Ectodermal cell (in vitro differentiated cells): Measurements from ENCODE around the gene SYTL1.
A peak's percentile ranks its signal among the peaks of the same experiment; 100 is the strongest.

Source experiments
- H3K27ac ChIP-seq: 2 replicates; pipeline ENCODE4 v1.7.0; 2013; ENCODE audit warnings: mild to moderate bottlenecking, low read depth, low read length; ENCODE audit not compliant: insufficient read depth, poor library complexity, severe bottlenecking
- H3K27me3 ChIP-seq: 2 replicates; pipeline ENCODE4 v1.7.0; 2013; ENCODE audit warnings: mild to moderate bottlenecking, low read length; ENCODE audit not compliant: insufficient read depth, control insufficient read depth, poor library complexity, severe bottlenecking
- H3K36me3 ChIP-seq: one replicate; pipeline ENCODE4 v1.7.0; 2013; ENCODE audit warnings: low read length; ENCODE audit not compliant: control insufficient read depth, insufficient read depth
- H3K4me1 ChIP-seq: one replicate; pipeline ENCODE4 v1.7.0; 2013; ENCODE audit warnings: low read length; ENCODE audit not compliant: control insufficient read depth, insufficient read depth
- H3K4me3 ChIP-seq: 2 replicates; pipeline ENCODE4 v1.7.0; 2013; ENCODE audit warnings: low read depth, low read length, control low read depth; ENCODE audit not compliant: insufficient read depth
- H3K9me3 ChIP-seq: 2 replicates; pipeline ENCODE4 v1.7.0; 2013; ENCODE audit warnings: mild to moderate bottlenecking, low read length, moderate library complexity; ENCODE audit not compliant: control insufficient read depth
- WGBS, 2 experiments: methylation state at CpG; one replicate each; pipeline ENCODE4 v1.1.7; 2013; ENCODE audit warnings: missing lambda C conversion rate in 2 of 2; 5-methylcytosine and 5-hydroxymethylcytosine counted together

SYTL1 gene

DNA sequence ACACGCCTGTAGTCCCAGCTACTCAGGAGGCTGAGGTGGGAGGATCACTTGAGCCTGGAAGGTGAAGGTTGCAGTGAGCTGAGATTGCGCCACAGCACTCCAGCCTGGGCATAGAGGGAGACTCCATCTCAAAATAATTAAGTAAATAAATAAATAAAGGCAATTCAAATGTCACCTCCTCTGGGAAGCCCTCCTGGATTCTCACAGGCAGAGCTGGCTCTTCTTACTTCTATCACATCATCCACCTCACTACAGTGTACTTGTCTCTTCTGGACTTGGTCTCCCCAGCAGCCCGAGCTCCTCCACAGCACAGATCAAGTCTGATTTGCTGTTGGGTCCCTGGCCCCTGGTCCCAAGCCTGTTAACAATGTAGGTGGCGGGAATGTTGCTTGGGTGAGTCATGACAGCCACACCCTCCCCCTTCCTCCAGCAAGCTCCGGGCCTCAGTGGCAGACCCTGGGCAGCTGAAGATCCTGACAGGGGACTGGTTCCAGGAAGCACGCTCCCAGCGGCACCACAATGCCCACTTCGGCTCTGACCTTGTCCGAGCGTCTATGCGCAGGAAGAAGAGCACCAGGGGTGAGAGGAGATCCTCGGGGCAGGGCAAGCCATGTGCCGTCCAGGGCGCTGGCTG, 5.3 kb downstream of the SYTL1 start:
- Histone ChIP-seq H3K4me3 (no peak overlapping the region), H3K27me3 (peaks cover 16% of the 10 kb centered on the region), H3K9me3 (no peaks in the 10 kb centered on the region), H3K4me1 (peaks cover 23% of the 10 kb centered on the region), H3K36me3 (peaks cover 3% of the 10 kb centered on the region), H3K27ac (no peak overlapping the region)
- 93 to 95% methylated on average over 14 of the region's 14 CpGs for WGBS, 2 experiments

GRCh38 chr1:27348861-27349783, 7.3 kb downstream of the SYTL1 start:
- Histone ChIP-seq H3K9me3 (no peaks in the 10 kb centered on the region), H3K27ac (no peak overlapping the region), H3K36me3 (peaks cover 3% of the 10 kb centered on the region), H3K4me1 (peaks cover 6% of the 10 kb centered on the region), H3K4me3 (peak overlapping the region; percentile 54), H3K27me3 (peaks cover 16% of the 10 kb centered on the region)
- 10 to 11% methylated on average over 51 of the region's 51 CpGs for WGBS, 2 experiments

DNA sequence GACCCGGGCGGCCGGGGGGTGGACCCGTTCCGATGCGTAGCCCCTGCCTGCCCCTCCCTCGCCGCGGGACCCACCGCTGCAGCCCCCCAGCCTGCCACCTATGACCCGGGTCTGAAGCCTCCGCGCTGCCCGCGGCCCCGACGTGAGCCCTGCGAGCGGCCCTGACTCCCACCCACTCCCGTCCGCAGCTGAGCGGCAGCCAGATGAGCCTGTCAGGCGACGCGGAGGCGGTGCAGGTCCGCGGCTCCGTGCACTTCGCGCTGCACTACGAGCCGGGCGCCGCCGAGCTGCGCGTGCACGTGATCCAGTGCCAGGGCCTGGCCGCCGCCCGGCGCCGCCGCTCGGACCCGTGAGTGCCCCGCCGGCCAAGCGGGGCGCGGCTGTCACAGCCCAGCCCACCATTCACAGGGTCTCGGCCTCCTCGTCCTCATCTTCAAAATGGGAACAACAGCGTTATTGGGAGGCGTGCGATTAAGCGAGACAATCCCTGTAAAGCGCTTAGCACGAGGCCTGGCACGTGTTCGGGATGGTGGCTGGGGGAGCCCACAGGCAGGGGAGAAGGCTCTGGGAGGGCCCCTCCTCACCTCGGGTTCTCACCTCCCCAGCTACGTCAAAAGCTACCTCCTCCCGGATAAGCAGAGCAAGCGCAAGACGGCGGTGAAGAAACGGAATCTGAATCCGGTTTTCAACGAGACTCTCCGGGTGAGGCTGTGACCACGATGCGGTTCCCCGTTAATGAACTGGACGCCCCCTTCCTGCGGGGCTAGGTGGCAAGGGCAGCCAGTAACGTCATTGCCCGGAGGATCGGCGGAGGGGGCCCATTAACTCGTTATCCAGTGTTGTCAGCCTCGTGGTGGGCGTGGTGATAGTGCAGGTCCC, 8.2 kb downstream of the SYTL1 start:
- Histone ChIP-seq H3K27me3 (peaks cover 16% of the 10 kb centered on the region), H3K9me3 (no peaks in the 10 kb centered on the region), H3K4me1 (peaks cover 6% of the 10 kb centered on the region), H3K4me3 (peak overlapping the region; percentile 54), H3K27ac (no peak overlapping the region), H3K36me3 (peaks cover 3% of the 10 kb centered on the region)
- WGBS, 2 experiments = 13% methylated on average over 84 of the region's 84 CpGs

DNA sequence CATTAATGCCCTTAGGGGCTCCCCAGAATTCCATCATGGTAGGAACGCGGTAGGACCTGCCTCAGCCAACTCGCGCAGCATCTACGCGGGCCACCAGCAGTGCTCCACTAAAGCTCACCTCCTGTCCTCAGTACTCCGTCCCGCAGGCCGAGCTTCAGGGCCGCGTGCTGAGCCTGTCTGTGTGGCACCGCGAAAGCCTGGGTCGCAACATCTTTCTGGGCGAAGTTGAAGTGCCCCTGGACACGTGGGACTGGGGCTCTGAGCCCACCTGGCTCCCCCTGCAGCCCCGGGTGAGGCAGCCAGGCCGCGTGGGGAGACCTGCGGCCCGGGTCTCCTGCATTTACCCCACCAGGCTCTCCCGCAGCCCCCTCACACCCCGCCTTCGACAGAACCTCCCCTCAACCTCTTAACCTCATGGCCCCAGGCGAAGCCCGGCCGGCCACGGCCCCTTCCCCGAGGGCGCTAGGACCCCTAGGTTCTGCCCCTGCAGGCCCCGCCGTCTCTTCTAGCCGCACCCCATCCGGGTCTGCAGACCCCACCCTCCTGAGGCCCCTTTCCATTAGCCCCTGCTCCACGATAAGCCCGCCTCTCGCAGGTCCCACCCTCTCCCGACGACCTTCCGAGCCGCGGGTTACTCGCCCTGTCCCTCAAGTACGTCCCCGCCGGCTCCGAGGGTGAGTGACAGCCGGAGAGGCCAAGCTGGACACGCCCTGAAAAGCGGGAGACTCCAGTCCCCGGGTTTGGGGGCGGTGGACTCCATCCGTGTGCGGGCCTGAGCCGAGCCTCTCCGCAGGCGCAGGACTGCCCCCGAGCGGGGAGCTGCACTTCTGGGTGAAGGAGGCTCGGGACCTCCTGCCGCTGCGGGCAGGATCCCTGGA, 9.1 kb downstream of the SYTL1 start:
- H3K27me3 ChIP-seq = peaks cover 16% of the 10 kb centered on the region
- peak overlapping the region; percentile 58 for H3K27ac ChIP-seq
- peak overlapping the region; percentile 54 for H3K4me3 ChIP-seq
- H3K36me3 ChIP-seq = peaks cover 3% of the 10 kb centered on the region
- WGBS, 2 experiments = 9 to 10% methylated on average over 62 of the region's 62 CpGs
- no peaks in the 10 kb centered on the region for H3K9me3 ChIP-seq
- peaks cover 6% of the 10 kb centered on the region for H3K4me1 ChIP-seq

DNA sequence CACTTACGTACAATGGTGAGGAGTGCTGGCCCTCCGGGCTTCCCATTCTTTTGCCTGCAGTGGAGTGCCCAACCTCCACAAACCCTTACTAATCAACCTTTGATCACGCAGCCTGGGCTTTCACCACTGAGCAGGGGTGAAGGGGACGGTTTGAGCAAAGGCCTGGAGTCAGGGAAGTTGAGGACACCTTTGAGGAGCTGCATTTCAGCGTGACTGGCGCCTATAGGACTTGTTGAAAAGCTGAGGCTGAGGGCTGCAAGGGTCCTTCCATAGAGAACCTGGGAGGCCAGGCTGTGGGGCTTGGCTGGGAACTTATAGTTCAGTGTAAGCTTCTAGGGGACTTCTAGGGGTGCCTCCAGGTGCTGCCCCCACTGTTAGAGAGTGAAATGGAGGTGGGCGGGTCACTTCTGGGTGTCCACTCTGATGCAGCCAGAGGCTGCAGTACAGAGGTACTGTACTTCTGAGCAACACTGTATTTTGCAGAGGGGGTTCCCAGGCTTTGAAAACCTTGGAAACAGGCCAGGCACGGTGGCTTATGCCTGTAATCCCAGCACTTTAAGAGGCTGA, 9.8 kb downstream of the SYTL1 start:
- H3K9me3 ChIP-seq = no peaks in the 10 kb centered on the region
- peak overlapping the region; percentile 54 for H3K4me3 ChIP-seq
- H3K36me3 ChIP-seq = no peaks in the 10 kb centered on the region
- H3K4me1 ChIP-seq = peaks cover 10% of the 10 kb centered on the region
- H3K27ac ChIP-seq = peak overlapping the region; percentile 58
- WGBS, 2 experiments = 21 to 23% methylated on average over 8 of the region's 8 CpGs
- H3K27me3 ChIP-seq = peaks cover 16% of the 10 kb centered on the region

DNA sequence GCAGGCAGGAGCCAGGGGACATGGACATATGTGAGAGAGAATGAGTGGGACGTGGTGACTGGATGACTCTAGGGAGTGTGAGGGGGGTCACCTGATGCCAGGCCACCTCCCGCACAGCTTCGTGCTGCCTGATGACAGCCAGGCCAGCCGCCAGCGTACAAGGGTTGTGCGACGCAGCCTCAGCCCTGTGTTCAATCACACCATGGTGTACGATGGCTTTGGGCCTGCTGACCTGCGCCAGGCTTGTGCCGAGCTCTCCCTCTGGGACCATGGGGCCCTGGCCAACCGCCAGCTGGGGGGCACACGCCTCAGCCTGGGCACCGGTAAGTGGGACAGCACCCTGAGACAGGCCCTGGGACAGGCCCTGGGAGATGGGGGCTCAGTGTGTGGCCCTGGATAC, 11.3 kb downstream of the SYTL1 start:
- Histone ChIP-seq H3K9me3 (no peaks in the 10 kb centered on the region), H3K27ac (no peak overlapping the region), H3K4me3 (no peak overlapping the region), H3K4me1 (peaks cover 10% of the 10 kb centered on the region), H3K27me3 (peaks cover 22% of the 10 kb centered on the region), H3K36me3 (no peaks in the 10 kb centered on the region)
- 94 to 96% methylated on average over 13 of the region's 13 CpGs for WGBS, 2 experiments

DNA sequence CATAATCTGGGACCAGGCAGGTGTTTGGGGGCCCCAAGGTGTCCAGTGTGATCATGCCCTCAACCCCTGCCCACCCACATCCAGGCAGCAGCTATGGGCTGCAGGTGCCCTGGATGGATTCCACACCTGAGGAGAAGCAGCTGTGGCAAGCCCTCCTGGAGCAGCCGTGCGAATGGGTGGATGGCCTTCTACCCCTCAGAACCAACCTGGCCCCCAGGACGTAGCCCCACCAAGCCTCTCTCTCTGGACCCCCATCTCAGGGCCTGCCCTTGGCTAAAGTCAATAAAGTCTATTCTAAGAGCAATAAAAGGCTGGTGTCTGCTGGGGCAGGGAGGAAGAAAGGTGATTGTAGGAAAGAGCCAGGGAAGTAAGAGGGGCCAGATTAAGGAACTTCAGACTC, 11.8 kb downstream of the SYTL1 start:
- Histone ChIP-seq H3K4me1 (peaks cover 9% of the 10 kb centered on the region), H3K36me3 (no peaks in the 10 kb centered on the region), H3K27me3 (peaks cover 27% of the 10 kb centered on the region), H3K9me3 (no peaks in the 10 kb centered on the region), H3K27ac (no peak overlapping the region), H3K4me3 (no peak overlapping the region)
- 93 to 94% methylated on average over 3 of the region's 3 CpGs for WGBS, 2 experiments

GRCh38 chr1:27355683-27356082, 13.9 kb downstream of the SYTL1 start:
- Histone ChIP-seq H3K9me3 (no peaks in the 10 kb centered on the region), H3K4me3 (no peak overlapping the region), H3K36me3 (no peaks in the 10 kb centered on the region), H3K27ac (no peak overlapping the region), H3K4me1 (peaks cover 4% of the 10 kb centered on the region), H3K27me3 (peaks cover 34% of the 10 kb centered on the region)
- 94 to 96% methylated on average over 5 of the region's 5 CpGs for WGBS, 2 experiments

DNA sequence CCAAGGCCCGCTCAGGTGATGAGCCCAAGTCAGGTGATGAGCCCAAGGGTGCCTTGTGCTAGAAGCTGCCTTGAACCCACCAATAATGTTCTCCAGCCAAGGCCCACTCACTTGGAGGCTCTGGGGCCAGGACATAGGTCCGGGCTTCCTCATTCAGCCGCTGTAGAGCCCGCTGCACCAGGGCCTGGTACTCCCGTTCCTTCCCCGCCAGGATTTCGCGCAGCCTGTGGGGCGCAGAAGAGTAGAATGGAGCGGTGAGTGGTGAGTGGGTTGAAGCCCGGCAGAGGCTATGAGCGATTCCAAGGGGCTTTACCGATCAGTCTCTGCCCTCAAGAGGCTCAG, 14.4 kb downstream of the SYTL1 start:
- WGBS, 2 experiments = 94 to 96% methylated on average over 13 of the region's 13 CpGs
- Histone ChIP-seq H3K27ac (no peak overlapping the region), H3K4me1 (peaks cover 8% of the 10 kb centered on the region), H3K9me3 (no peaks in the 10 kb centered on the region), H3K36me3 (no peaks in the 10 kb centered on the region), H3K4me3 (no peak overlapping the region), H3K27me3 (peaks cover 37% of the 10 kb centered on the region)
